Ovary (tissue), 1 donor: ENCODE data around the gene UBN2.

Experiments used
- EP300 ChIP-seq: sonication (generic); formaldehyde crosslinking; IDR thresholded peaks from one replicate; pipeline ENCODE4 v1.6.1; 2017; ENCODE audit warnings: antibody characterized with exemption
- POLR2A ChIP-seq: fragments of 450-650 bp; IDR thresholded peaks from one replicate; pipeline ENCODE4 v1.6.1; 2017; ENCODE audit warnings: antibody characterized with exemption, mild to moderate bottlenecking, moderate library complexity

DNA sequence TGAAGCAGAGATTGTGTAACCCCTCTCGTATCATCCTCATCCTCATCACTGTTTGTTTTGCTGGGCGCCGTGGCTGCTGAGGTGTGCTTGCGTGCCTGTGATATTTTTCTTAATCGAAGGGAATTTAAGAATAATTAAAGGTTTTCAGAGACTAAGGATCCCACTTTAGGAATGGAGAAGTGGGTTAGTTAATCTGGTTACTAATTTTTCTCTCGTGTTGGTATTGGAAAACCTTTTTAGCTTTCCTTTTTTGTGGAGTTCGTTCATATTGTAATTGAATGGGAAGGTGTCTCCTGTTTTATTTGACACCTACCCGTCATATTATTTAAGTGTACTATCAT is 1.3 kb downstream of the UBN2 start:
- TF ChIP-seq EP300, result no peak
- TF ChIP-seq POLR2A, result no peak
